Neural progenitor cell (in vitro differentiated cells): ENCODE measurements around the gene KIF18B. TPM values are rescaled to one million over a fixed set of nuclear protein-coding genes. Genes with fewer than 3 reads are reported as not detected.

Source experiments
- DNase-seq: peaks from one replicate; pipeline ENCODE4 v3.0.0-alpha.2; 2016; ENCODE audit warnings: low spot score
- H2AFZ ChIP-seq: fragments of 200-600 bp; sonication (generic); replicated peaks from 2 replicates; pipeline ENCODE4 v1.6.1; 2016; ENCODE audit warnings: antibody characterized with exemption
- H3F3A ChIP-seq: fragments of 200-600 bp; sonication (generic); 2 replicates; pipeline ENCODE4 v1.6.1; 2016; ENCODE audit warnings: antibody characterized with exemption, low read depth
- H3K27ac ChIP-seq: fragments of 200-600 bp; sonication (generic); 2 replicates; pipeline ENCODE4 v1.5.1; 2016; ENCODE audit warnings: mild to moderate bottlenecking
- H3K27me3 ChIP-seq: fragments of 200-600 bp; sonication (generic); 2 replicates; pipeline ENCODE4 v1.6.1; 2016; ENCODE audit warnings: mild to moderate bottlenecking, moderate library complexity
- H3K36me3 ChIP-seq: fragments of 200-600 bp; sonication (generic); 2 replicates; pipeline ENCODE4 v1.5.1; 2016
- H3K4me1 ChIP-seq: fragments of 200-600 bp; sonication (generic); 2 replicates; pipeline ENCODE4 v1.6.1; 2016; ENCODE audit warnings: mixed run types
- H3K4me2 ChIP-seq: fragments of 200-600 bp; sonication (generic); 2 replicates; pipeline ENCODE4 v1.6.1; 2016
- H3K4me3 ChIP-seq: fragments of 200-600 bp; sonication (generic); 2 replicates; pipeline ENCODE4 v1.5.1; 2016
- H3K79me2 ChIP-seq: fragments of 200-600 bp; sonication (generic); 2 replicates; pipeline ENCODE4 v1.6.1; 2016; ENCODE audit warnings: low read depth
- H3K9ac ChIP-seq: fragments of 200-600 bp; sonication (generic); 2 replicates; pipeline ENCODE4 v1.6.1; 2016
- H3K9me3 ChIP-seq: fragments of 200-600 bp; sonication (generic); 2 replicates; pipeline ENCODE4 v1.5.1; 2016; ENCODE audit warnings: low read depth
- H4K20me1 ChIP-seq: fragments of 200-600 bp; sonication (generic); 2 replicates; pipeline ENCODE4 v1.6.1; 2016; ENCODE audit warnings: low read depth
- H3K27ac Mint-ChIP-seq: 3 replicates; pipeline ENCODE4 v1.8.0; 2021; ENCODE audit warnings: mixed read lengths
- H3K27me3 Mint-ChIP-seq: 2 replicates; pipeline ENCODE4 v1.8.0; 2022; ENCODE audit warnings: low read depth, mild to moderate bottlenecking, inconsistent platforms, moderate library complexity, mixed read lengths; ENCODE audit not compliant: insufficient read depth
- H3K36me3 Mint-ChIP-seq: 3 replicates; pipeline ENCODE4 v1.8.0; 2021; ENCODE audit warnings: mixed read lengths
- H3K4me1 Mint-ChIP-seq: 3 replicates; pipeline ENCODE4 v1.8.0; 2021; ENCODE audit warnings: mixed read lengths
- H3K4me3 Mint-ChIP-seq: 3 replicates; pipeline ENCODE4 v1.8.0; 2021; ENCODE audit warnings: mild to moderate bottlenecking, moderate library complexity, mixed read lengths
- H3K9me3 Mint-ChIP-seq: 3 replicates; pipeline ENCODE4 v1.8.0; 2020; ENCODE audit warnings: mixed read lengths
- EZH2 ChIP-seq: fragments of 200-600 bp; sonication (generic); IDR thresholded peaks from 2 replicates; pipeline ENCODE4 v1.6.1; 2017; ENCODE audit warnings: antibody characterized with exemption, mild to moderate bottlenecking, moderate library complexity
- EZH2phosphoT487 ChIP-seq: fragments of 200-600 bp; sonication (generic); IDR thresholded peaks from 2 replicates; pipeline ENCODE4 v1.6.1; 2017; ENCODE audit warnings: antibody characterized with exemption
- total RNA-seq: library from RNA; depleted of rRNA; stranded (reverse); fragments of >200 nt; gene quantifications from 2 replicates; pipeline ENCODE4 v1.2.3, GENCODE V29; 2015; ENCODE audit warnings: low replicate concordance
- TF ChIP-seq, protein P1 (sequence below): fragments of 200-600 bp; sonication (generic); IDR thresholded peaks from 2 replicates; pipeline ENCODE4 v1.5.1; 2017; ENCODE audit warnings: antibody characterized with exemption, mild to moderate bottlenecking

KIF18B gene
- total RNA-seq, 1 donor from 2014 or later: 15.1 TPM

DNA sequence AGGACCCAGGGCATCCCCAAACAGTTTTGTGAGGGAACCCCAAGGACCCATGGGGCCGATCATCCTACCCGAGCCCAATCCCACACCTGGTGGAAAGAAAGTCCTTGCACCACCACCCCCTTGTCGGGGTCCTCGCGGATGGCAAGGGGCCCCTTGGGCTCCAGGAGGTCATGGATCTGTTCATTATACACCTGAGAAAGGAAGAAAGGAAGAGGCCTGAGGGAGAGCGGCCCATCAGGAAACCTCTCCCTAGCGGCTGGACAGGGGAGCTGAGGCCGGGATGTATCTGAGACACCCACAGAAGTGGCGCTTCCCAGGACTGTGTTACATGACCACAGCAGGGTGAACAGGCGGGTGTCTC is 12.8 kb downstream of the KIF18B start:
- no peak overlapping the region for H3K4me3 Mint-ChIP-seq
- no peak overlapping the region for H3K4me2 ChIP-seq
- H3F3A ChIP-seq: peaks cover 3% of the 10 kb centered on the region
- H3K9me3 ChIP-seq: no peaks in the 10 kb centered on the region
- peaks cover 17% of the 10 kb centered on the region for H4K20me1 ChIP-seq
- peaks cover 10% of the 10 kb centered on the region for H3K36me3 ChIP-seq
- H3K36me3 Mint-ChIP-seq: peaks cover 41% of the 10 kb centered on the region
- no peak overlapping the region for H2AFZ ChIP-seq
- peaks cover 3% of the 10 kb centered on the region for H3K9me3 Mint-ChIP-seq
- no peak overlapping the region for H3K27ac Mint-ChIP-seq
- no peaks in the 10 kb centered on the region for H3K27me3 ChIP-seq
- no peaks in the 10 kb centered on the region for H3K4me1 ChIP-seq
- H3K27ac ChIP-seq: no peak overlapping the region
- no peaks in the 10 kb centered on the region for H3K4me1 Mint-ChIP-seq
- H3K27me3 Mint-ChIP-seq: no peaks in the 10 kb centered on the region
- no peak overlapping the region for H3K9ac ChIP-seq
- DNase-seq: no peak
- peaks cover 32% of the 10 kb centered on the region for H3K79me2 ChIP-seq
- H3K4me3 ChIP-seq: no peak overlapping the region
- TF ChIP-seq, protein P1, sequence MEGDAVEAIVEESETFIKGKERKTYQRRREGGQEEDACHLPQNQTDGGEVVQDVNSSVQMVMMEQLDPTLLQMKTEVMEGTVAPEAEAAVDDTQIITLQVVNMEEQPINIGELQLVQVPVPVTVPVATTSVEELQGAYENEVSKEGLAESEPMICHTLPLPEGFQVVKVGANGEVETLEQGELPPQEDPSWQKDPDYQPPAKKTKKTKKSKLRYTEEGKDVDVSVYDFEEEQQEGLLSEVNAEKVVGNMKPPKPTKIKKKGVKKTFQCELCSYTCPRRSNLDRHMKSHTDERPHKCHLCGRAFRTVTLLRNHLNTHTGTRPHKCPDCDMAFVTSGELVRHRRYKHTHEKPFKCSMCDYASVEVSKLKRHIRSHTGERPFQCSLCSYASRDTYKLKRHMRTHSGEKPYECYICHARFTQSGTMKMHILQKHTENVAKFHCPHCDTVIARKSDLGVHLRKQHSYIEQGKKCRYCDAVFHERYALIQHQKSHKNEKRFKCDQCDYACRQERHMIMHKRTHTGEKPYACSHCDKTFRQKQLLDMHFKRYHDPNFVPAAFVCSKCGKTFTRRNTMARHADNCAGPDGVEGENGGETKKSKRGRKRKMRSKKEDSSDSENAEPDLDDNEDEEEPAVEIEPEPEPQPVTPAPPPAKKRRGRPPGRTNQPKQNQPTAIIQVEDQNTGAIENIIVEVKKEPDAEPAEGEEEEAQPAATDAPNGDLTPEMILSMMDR: no peak
- TF ChIP-seq EZH2: no peak
- TF ChIP-seq EZH2phosphoT487: no peak

DNA sequence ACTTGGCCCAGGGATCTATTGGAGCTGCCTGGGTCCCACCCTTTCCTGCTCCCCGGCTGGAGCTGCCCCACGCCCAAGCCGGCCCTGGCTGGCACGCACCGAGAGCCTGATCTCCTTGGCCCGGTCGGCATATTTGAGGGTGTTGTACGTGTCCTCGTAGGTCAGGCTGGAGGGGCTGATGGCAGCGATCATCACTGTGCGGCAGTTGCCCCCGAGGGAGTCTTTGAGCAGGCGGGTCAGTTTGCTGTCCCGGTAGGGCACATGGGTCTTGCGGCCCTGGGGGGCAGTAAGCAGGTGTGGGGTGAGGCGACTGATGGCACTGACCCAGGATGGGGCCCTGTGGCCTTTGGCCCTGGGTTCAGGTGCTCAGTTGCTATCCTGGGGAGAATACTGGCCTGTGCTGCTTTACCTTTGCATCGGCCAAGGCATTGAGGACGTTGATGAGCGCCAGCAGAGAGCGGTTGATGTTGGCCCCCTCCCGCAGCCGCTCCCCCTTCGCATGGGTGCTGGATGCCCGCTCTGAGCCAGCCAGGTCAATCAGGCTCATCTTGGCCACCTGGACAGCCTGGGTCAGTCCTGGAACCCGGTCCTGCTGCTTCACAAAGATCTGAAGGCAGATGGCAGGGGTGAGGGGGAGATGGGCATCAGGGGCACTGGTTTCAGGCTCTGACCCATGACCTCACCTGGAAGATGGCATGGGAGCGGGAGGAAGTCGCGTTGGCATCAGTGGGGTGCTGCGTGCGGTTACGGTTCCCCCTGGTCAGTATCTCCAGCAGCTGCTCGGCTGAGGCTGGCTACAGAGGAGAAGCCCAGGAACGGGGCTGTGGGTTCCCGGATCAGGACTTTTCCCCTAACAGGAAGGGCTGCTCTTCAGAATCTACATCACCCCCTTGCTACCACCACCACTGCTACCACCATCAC is 13.5 kb downstream of the KIF18B start:
- Histone ChIP-seq H3K4me2 (no peak overlapping the region), H3K27me3 (no peaks in the 10 kb centered on the region), H4K20me1 (peaks cover 17% of the 10 kb centered on the region), H3K4me3 (no peak overlapping the region), H2AFZ (no peak overlapping the region), H3K27ac (no peak overlapping the region), H3K36me3 (peaks cover 7% of the 10 kb centered on the region), H3K9ac (no peak overlapping the region), H3K9me3 (no peaks in the 10 kb centered on the region), H3K79me2 (peaks cover 26% of the 10 kb centered on the region), H3F3A (peaks cover 3% of the 10 kb centered on the region), H3K4me1 (no peaks in the 10 kb centered on the region)
- Mint-ChIP-seq H3K27me3 (no peaks in the 10 kb centered on the region), H3K27ac (no peak overlapping the region), H3K4me3 (no peak overlapping the region), H3K4me1 (no peaks in the 10 kb centered on the region), H3K9me3 (no peaks in the 10 kb centered on the region), H3K36me3 (peaks cover 39% of the 10 kb centered on the region)
- TF ChIP-seq, protein P1: no peak
- no peak for TF ChIP-seq EZH2
- no peak for TF ChIP-seq EZH2phosphoT487
- DNase-seq: no peak

DNA sequence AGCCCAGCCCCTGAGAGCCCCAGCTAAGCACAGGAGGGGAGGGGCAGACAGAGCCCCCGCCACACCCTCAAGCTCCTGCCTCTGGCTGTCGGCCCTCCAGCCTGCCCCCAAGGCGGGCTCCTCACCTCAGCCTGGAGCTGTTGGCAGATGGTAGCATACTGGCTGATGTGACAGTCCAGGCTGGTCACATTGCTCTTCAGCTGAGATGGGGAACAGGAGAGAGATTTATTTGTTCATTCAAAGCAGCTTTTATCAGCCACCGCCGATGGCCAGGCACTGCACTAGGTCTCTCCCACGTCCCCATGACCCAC is 14.8 kb downstream of the KIF18B start:
- Histone ChIP-seq H3K9ac (no peak overlapping the region), H3K4me3 (no peak overlapping the region), H3K9me3 (no peaks in the 10 kb centered on the region), H3K27me3 (no peaks in the 10 kb centered on the region), H3K79me2 (peaks cover 12% of the 10 kb centered on the region), H3K36me3 (no peaks in the 10 kb centered on the region), H4K20me1 (peaks cover 17% of the 10 kb centered on the region), H3F3A (peaks cover 5% of the 10 kb centered on the region), H3K4me2 (no peak overlapping the region), H3K27ac (no peak overlapping the region), H3K4me1 (no peaks in the 10 kb centered on the region), H2AFZ (no peak overlapping the region)
- no peak overlapping the region for H3K4me3 Mint-ChIP-seq
- TF ChIP-seq EZH2phosphoT487 (no peak), EZH2 (no peak)
- TF ChIP-seq, protein P1: no peak
- H3K9me3 Mint-ChIP-seq: no peaks in the 10 kb centered on the region
- H3K27ac Mint-ChIP-seq: no peak overlapping the region
- H3K36me3 Mint-ChIP-seq: peaks cover 35% of the 10 kb centered on the region
- DNase-seq: no peak
- H3K4me1 Mint-ChIP-seq: no peaks in the 10 kb centered on the region
- no peaks in the 10 kb centered on the region for H3K27me3 Mint-ChIP-seq
